HG03342 (cell line): ENCODE measurements around the gene PNKP.

Experiments used
- ATAC-seq: cut with Tn5 transposase; IDR thresholded peaks from one replicate; pipeline ENCODE4 v1.9.1; 2021; ENCODE audit warnings: mild to moderate bottlenecking, moderate library complexity; ENCODE audit not compliant: unreplicated experiment

The PNKP gene

DNA sequence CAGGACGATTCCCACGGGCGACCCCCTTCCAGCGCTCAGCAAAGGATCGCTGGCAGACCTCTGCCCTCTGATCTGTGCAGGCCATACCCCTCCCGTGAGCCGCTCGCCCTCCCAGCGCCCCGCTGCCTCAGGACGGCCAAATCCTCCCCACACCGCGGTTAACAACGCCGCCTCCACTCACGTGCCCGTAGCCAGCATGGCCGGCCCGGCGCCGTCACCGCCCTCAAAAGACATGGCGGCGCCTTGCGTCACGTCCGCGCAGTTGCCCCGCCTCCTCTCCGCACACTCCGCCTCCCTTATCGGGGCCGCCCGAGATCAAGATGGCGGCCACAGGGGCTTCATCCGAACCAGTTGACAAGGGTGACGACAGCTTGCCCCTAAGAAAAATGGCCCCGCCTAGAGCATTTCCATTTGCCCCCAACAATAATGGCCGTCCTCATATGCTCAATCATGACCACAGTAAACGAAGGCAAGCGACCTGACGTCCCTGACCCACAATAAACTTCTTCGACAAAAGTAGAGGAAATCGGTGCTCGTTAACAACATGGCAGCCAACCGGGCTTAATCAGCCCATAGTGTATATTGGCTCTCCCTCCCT, 9.1 kb upstream of the PNKP start:
- peak; percentile 36 for ATAC-seq

DNA sequence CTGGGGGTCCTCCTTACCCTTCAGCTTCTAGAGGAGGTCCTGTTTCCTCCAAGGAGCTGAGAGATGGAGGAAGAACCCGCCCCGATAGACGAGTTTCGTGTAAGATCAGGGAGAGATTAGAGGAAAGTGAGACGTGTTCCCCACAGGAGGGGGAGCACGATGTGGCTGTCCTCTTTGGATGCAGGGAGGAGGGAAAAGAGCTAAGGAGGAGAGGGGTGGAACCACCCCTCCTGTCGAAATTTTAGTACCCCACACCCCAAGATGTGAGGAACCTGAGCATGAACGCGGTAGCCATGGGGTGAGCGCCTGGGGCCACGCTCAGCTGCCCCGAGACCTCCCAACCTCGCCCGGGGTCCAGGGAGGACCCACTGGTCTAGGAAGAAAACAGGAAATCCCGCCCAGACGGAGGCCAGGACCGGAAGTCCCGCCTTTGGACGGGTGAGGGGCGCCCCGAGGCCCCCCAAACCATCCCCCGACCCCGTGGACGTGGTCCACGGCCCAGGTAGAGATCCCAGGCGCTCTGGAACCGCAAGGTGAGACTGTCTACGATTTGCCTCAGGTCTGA, 8.6 kb upstream of the PNKP start:
- no peak for ATAC-seq

DNA sequence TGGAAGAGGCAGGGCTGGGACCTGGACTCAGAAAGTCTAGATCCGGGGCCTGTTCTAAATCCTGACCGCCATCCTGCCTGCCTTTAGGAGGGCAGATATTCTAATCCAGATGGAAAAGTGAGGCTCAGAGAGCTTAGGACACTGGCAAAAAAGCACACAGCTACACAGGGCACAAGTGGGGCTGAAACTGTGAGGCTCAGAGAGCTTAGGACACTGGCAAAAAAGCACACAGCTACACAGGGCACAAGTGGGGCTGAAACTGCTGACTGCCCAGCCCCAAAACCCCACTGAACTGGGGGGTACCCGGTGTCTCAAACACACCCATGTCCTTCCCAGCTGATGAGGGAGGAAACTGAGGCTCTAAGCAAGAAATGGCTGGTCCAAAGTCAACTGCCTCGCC, 7.8 kb upstream of the PNKP start:
- ATAC-seq: no peak

DNA sequence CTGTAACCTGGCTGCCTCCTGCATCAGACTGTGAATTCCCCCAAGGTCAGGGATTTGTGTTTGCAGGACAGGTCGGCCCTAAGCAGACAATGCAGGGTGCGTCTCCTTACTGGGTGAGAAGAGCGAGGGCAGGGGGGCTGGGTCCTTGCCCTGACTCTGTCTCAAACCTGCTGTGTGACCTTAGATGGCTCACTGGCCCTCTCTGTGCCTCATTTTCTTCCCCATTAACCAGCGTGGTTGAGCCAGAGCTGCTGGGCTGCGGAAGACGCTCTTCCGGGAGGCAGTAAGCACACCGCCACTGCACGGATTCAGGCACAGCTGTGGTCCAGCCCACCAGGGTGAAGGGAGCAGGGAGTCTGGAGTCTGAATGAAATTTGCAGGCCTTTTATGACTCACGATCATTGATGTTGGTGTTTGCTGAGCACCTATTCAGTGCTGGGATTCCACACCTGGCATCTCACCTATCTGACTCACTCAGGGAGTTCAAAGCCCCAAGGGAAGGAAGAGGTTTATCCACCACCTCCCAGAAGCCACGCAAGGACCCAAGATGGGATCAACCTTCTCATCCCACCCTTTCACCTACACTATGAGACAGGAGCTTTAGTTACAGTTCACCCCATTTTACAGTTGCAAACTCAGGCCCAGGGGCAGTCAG, 7.3 kb upstream of the PNKP start:
- no peak for ATAC-seq

DNA sequence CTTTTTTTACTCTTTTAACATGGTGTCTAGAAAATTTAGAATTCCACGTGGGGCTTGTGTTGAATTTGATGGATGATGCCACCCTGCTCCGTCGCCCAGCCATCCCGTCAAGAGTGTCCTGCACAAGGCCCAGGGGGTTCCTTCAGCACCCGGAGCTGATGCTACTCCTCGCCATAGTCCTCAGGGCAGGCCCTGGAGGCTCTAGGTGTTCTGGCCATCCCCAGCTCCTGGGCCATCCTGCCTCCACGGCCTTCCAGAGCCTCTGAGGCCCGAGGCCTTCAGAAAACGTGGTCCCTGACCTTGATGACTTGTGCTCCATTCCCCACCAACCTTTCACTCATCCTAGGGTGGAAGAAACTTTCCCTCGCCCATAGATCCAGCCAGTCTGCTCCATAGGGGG, 6.5 kb upstream of the PNKP start:
- no peak for ATAC-seq

DNA sequence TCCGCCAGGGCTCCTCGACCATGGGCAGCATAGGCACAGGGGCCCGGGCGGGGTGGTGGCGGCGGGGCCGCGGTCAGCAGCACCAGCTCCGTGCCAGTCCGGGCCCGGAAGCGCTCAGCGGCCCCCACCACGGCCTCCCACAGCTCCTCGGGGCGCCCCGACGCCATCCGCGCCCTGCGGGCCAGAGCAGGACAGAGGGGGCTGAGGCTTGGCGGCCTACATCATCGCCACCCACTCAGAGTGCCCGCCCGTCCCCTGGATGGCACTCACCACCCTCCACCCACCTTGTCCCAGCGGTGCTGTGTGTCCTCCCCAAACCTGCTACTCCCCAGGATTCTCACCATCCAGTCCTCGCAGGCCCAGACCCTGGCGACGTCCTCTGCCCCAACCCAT, 5.7 kb upstream of the PNKP start:
- no peak for ATAC-seq

DNA sequence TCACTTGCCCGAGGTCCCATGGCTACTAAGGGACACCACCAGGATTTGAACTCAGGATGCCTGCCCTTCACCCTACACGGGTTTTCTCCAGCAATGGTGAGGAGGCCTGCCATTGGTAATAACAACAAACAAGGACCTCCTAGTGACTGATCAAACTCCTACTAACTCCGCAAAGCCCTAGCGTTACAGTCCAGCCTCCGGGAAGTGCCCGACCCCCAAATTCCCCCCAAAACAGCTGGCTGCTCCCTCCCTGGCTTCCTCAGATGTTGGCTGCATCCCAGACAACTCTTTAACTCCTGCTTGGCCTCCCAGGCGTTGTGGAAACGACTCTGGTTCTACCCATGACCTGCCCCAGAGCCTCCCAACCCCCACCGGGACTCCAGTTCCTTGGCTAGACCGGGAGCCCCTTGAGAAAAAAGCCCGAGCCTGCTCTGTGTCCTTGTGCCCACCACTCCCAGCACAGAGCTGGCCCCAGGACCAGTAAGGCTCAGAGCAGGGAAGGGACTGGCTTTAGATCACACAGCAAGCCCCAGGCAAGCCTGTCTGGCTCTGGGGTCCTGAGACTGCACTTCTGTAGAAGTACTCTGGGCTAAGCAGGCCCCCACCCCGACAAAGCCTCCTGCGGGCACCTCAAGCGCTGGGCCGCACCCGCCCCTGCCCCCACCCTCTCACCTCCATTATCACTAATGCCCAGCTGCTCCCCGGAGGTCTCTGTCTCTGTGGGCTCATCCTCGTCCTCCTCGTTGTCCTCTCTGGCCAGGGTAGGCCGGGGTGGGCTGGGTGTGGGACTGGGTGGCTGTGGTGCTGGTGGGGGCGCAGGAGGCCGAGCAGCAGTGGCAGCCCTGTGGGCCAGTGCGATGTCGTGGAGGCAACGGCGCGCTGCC, 5.1 kb upstream of the PNKP start:
- ATAC-seq: no peak

DNA sequence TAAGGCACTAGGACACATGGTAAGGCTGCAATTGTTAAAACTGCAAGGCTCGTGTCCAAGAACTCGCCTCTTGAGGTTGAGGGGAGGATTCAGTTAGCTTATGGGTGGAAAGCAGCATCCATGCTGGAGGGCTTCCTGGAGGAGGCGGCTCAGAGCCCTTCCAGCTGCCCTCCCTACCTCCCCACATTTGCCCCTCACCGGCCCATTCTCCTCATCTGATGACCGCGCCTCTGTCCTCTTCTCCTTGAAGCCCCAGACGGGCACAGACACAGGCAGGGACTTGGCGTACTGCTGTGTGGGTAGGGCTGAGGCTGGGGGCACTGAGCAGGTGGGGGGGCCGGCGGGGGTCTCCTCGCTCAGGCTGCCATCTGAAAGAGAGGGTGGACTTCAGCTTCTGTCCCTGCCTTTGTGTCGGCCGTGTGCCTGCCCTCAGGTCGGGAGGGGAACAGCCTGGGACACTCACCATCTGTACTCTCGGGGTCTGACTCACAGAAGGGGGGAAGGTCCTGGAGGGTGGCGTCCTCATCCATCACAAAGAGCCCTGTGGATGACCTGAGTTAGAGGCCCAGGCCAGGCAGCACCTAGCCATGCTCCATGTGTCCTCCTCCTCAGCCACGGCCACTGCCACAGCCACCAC, 4.1 kb upstream of the PNKP start:
- no peak for ATAC-seq

DNA sequence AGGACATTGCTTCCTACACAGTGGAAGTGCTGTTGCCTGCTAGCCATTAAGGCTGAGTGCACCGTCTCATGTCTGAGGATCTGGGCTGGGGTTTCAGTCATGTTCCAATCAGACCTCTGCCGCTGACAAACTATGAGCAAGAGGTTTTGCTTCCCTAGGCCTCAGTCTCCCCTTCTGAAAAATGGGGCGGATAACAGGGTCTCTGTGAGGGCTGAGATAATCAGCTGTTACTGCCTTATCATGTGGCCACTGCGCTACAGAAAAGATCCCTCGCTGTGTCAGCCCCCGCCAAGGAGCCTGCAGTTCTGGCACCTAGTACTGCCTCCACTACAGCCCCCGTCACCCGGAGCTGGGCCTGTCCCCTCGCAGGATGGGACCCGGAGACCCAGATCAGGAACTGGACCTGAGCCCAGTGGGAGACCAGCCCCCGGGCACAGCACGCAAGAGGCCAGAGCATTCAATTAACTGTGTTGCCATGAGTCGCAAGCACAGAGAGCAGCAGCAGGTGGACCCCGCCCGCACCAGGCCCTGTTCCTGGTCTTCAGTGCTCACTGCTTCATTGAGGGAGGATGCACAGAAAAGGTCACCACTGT, 3.0 kb upstream of the PNKP start:
- ATAC-seq: no peak

DNA sequence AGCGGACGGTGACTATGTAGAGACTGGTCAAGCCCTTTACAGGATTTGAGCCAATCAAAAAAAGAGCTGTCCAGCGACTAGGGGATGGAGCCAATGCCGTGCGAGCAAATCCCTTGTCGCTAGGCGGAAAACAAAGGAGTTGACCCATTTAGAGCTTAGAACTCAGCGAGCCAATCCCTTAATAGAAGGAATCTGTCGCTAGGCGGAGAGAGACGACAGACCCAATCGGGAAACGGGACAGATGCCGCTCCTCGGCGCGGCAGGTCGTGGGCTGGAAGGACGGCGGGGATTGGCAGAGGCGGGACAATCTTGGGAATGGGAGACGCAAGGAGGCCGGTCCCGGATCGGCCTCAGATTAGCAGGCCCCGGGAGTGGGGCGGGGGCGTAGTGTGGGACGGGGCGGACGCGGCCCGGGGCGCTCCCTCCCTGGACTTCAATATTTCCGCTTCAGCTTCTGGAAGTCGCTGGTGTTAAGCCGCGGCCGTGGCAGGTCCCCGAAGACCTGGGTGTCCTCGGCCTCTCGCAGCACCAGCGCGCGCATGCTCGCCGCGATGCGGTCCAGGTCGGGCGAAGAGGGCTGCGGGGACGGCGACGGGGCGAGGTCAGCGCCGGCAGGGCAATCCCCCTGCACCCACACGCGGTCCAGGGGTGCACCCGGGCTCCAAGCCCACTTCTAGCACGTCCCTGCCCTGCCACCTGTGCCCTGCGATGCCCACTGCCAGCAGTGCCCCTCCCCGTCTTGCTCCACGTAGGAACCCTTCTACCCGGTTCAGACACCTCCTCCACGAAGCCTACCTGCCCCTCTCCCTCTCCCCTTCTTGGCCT, 2.3 kb upstream of the PNKP start:
- peak; percentile 57 for ATAC-seq

DNA sequence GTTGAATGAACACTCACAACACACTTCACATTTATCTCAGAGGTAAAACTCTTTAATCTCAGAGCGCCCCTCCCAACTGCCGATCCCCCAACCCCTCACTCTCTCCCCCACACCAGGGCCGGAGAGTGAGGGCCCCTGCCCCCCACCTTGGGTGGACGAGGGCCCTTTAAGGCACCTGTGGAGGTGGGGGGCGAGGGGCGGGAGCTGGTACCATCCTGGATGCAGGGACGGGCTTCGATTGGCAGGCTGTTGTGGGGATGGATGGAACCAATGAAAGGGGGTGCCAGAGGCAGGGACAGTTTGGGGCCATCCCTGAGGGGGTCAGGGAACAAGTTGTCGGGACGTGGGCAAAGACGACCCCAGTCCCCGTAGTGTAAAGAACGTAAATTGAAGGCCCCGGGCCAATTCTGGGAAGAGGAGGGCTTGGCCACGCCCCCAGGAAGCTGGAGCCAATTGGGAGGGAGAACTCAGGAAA, 1.7 kb upstream of the PNKP start:
- peak; percentile 5 for ATAC-seq

DNA sequence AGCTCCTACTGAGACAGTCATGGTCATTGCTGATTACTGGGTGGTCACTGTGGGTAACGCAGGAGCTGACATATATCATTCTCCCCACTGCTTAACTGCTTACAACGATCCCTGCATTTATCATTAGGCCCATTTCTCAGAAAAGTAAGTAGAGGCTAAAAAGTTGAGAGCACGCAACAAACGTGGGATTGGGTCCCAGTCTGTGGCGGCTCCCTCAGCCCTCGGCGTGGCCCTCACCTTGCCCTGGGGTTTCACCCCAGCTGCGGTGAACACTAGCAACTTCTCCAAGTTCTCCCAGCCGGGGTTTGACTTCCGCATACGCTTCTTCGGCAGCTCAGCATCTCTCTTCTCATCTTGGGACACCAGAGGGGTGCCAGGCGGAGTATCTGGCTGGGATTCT, 2.5 kb downstream of the PNKP start:
- ATAC-seq: no peak

DNA sequence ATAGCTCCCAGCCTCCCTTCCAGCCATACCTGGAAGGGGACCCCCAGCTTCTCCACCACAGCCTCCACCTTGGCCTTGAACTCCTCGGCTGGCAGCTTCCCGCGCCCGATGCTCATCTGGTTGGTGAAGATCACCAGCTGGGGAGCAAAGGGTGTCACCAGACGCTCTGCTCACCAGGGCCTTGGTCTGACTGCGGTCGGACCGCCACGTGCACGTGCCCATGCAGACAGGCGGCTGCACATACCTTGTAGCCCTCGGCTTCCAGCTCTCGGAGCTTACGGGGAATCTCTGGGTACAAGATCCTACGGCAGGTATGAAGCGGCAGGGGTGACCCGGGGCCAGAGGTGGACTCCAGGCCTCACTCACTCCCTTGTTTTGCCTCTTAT, 3.4 kb downstream of the PNKP start:
- no peak for ATAC-seq

DNA sequence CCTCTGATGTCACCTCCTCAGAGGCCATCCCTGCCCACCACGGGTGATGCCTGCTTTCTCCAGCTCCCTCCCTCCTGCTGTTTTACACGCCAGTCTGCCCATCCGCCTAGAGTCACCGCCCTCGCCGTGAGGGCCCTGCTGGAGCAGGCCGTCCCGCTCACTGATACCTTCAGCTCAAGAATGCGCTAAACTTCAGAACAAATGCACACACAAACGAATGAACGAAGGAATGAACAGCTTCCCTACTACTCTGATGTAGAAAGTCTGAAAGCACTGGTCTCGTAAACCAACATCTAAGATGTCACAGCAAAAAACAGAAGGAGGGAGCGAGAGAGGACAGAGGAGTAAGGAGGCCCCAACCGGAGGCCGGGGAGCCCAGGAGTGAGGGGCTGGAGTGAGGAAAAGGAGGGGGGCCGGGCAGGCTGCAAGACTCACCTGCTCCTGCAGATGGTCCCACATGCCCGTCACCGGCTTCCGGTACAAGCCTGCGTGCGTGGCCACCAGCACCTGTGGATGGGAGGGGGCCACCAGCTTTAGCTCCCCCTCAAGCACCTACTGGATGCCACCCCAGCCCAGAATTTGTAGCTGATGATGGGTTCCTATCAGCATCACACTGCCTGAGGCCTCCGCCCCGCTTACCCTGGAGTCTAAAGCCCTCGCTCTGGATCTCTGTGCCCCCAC, 4.0 kb downstream of the PNKP start:
- no peak for ATAC-seq

DNA sequence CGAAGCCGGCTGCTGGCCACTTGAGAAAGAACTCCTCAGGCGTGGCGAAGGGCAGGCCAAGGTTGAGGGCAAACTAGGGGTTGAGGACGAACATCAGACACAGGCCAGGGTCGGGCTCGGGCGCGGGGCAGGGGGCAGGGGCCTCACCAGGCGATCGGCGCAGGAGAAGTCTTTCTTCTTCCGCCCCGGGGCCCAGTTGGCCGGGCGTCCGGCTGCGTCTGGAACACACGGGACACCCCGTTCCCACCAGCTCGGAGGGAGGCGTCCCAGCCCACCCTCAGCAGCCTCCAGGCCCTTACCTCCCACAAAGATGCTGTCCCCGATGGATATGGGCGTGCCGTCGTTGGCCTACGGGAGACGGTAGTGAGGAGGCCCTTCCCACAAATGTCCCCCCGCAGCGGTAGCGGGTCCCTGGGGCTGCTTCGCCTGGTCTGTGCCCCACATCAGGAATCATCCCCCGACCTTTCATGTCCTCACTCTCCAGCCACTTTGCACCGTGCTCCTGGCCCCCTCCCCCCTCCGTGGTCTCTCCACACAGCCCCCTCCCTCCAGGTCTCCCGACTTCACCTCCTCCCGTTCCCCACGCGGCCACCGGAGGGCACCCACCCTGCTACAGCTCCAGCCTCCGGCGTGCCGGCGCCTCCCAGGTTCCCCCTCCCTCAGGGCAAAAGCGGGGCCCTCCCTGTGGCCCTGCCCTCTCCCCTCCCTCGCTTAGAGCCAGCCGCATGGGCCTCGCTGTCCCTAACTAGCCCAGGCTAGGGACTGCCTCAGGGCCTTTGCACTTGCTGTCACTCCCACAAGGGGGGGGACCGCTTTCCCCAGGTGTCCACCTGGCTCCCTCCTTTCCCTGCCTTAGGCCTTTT, 4.8 kb downstream of the PNKP start:
- no peak for ATAC-seq

DNA sequence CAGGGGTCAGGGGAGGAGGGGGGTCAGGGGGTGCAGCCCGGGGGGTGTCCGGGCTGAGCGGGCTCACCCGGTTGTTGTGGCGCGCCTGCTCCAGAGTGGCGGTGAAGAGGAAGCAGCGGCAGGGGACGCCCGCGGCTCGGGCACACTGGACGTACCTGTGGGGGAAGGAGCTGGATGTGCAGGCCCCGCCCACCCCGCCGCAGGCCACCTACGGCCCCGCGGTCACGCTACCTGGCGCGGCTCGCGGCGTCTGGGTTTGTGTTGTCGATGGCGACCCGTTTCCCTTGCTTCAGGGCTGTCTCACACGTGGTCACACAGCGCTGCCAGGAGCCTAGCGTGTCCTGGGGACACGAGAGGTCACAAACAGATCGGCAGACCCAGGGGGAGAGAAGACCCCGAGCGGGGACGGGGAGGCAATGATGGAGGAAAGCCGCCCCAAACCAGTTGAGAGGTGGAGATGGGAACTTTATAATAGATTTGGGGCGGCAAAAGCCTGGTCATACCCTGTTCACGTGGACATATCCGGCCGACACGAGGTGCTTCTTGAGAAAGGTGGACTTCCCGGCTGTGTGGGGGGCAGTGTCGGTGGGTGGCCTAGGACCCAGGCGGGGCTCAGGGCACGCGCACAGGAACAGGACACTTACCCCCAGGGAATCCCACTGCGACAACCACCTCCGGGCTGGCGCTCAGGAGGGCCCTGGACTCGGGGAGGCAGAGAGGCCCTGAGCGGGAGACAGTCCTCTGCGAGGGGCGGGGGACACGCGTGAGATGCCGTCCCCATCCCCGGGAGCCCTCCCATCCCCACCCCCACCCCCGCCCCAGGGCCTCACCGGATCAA, 5.6 kb downstream of the PNKP start:
- ATAC-seq: no peak

DNA sequence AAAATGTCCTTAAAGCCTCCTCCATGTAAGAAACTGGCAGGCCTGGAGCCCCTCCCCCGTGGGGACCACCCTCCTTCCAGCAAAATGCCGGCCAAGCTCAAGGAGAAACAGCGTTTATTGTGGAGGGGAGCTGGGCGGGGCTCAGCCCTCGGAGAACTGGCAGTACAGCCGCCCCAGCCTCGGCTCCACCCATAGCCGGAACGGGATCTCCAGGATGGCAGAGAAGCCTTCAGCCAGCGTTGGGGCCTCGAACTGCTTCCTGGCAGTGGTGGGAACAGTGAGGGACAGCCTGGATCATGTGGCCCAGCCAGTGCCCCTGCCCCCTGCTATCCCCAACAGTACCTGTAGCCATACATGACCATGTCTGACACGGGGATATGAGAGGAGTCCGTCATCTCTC, 6.3 kb downstream of the PNKP start:
- no peak for ATAC-seq
